ENCODE results near the gene BTBD7. TPM values are rescaled to one million over a fixed set of nuclear protein-coding genes. Genes with fewer than 3 reads are reported as not detected.
"Not testable (repeated sequence)": the region's sequence is repeated elsewhere in the genome, so short reads cannot be mapped to it uniquely, and the experiment has no call there.

BTBD7 gene
- total RNA-seq, 1 donor from 2014 or later, result 20.3 TPM

GRCh38 chr14:93262446-93262845, 70.4 kb downstream of the BTBD7 start:
- intact Hi-C loops (cut with micrococcal nuclease), result no loop called here

- intact Hi-C loops (cut with micrococcal nuclease), result no loop called here
Observed at GRCh38 chr14:93249128-93249831, 83.6 kb downstream of the BTBD7 start.

- intact Hi-C loops (cut with micrococcal nuclease), result no loop called here
Observed at GRCh38 chr14:93246534-93246933, 86.3 kb downstream of the BTBD7 start.

- intact Hi-C loops (cut with micrococcal nuclease), result no loop called here
Observed at GRCh38 chr14:93245764-93246420, 86.9 kb downstream of the BTBD7 start.

GRCh38 chr14:93240678-93241000, 92.2 kb downstream of the BTBD7 start:
- intact Hi-C loops (cut with micrococcal nuclease), result no loop called here

GRCh38 chr14:93239869-93240677, 92.8 kb downstream of the BTBD7 start:
- intact Hi-C loops (cut with micrococcal nuclease), result no loop called here

GRCh38 chr14:93234798-93235197, 98.0 kb downstream of the BTBD7 start:
- intact Hi-C loops (cut with micrococcal nuclease), result loop anchor here (2.0 kb wide), 1 partner anchor 380 kb away; no protein-coding TSS in a partner anchor

- intact Hi-C loops (cut with micrococcal nuclease), result not testable (repeated sequence)
Observed at GRCh38 chr14:93233078-93233477, 99.8 kb downstream of the BTBD7 start.

- intact Hi-C loops (cut with micrococcal nuclease), result no loop called here
Observed at GRCh38 chr14:93232159-93232558, 100.7 kb downstream of the BTBD7 start.

GRCh38 chr14:93231129-93231979, 101.5 kb downstream of the BTBD7 start:
- intact Hi-C loops (cut with micrococcal nuclease), result no loop called here

GRCh38 chr14:93230539-93230938, 102.3 kb downstream of the BTBD7 start:
- intact Hi-C loops (cut with micrococcal nuclease), result no loop called here

- intact Hi-C loops (cut with micrococcal nuclease), result no loop called here
Observed at GRCh38 chr14:93228550-93228949, 104.3 kb downstream of the BTBD7 start.

GRCh38 chr14:93223565-93223964, 109.3 kb downstream of the BTBD7 start:
- intact Hi-C loops (cut with micrococcal nuclease), result no loop called here

- intact Hi-C loops (cut with micrococcal nuclease), result no loop called here
Observed at GRCh38 chr14:93220509-93220908, 112.3 kb downstream of the BTBD7 start.

GRCh38 chr14:93219103-93219726, 113.6 kb downstream of the BTBD7 start:
- intact Hi-C loops (cut with micrococcal nuclease), result loop anchor here (1.0 kb wide), 6 partner anchors 11 to 267 kb away; partner anchors contain the start of gene LYSET

GRCh38 chr14:93214598-93214997, 118.2 kb downstream of the BTBD7 start:
- intact Hi-C loops (cut with micrococcal nuclease), result no loop called here

- intact Hi-C loops (cut with micrococcal nuclease), result no loop called here
Observed at GRCh38 chr14:93212432-93212831, 120.4 kb downstream of the BTBD7 start.

GRCh38 chr14:93207468-93208308, 125.1 kb downstream of the BTBD7 start:
- intact Hi-C loops (cut with micrococcal nuclease), result loop anchor here (1.0 to 10.0 kb wide), 9 partner anchors 12 to 1947 kb away; partner anchors contain the start of genes ATXN3, BTBD7, DICER1 and LYSET

GRCh38 chr14:93206793-93207467, 125.9 kb downstream of the BTBD7 start, which contains the start of the genes GON7 and UBR7:
Gene GON7 (minus strand): TSS chr14:93207065. CDS start chr14:93207037, 28 bp downstream.
Gene UBR7 (plus strand): TSS chr14:93207256. CDS start chr14:93207292, 36 bp downstream.
- intact Hi-C loops (cut with micrococcal nuclease), result loop anchor here (1.0 to 10.0 kb wide), 11 partner anchors 22 to 1948 kb away; partner anchors contain the start of genes ATXN3, BTBD7, DICER1 and LYSET
